ENCODE measurements around the gene TMEM144.
A peak's percentile ranks its signal among the peaks of the same experiment; 100 is the strongest.
"Not testable (repeated sequence)": the region's sequence is repeated elsewhere in the genome, so short reads cannot be mapped to it uniquely, and the experiment has no call there.

The TMEM144 gene

DNA sequence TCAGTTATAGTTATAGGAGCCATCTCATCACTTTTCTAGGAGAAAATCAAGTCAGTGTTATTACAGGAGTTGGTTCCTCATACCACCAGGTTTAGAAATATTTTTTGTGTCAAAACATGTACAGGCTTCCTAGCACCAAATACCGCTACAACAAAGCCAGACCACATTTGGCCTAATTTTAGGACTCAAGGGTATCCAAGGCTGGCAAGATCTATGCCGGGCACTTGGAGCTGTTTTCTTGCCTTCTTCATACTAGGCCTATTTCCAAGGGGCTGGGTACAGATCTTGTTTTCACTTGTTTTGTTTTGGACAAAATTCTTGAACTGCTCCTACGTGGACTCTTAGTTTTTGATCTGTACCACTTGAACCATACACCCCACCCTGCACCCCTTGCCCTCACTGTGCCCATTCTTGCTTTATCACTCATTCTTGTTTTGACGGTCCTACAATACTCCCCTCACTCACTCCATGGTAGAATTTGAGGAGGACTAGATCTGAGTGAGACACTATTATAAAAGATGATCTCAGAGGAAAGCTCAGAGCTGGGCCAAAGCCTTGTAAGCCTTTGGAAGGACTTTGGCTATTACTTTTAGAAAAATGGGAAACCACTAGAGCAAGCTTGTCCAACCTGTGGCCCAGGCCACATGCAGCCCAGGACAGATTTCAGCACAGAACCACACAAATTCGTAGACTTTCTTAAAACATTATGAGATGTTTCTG is 17.7 kb upstream of the TMEM144 start:
- no peak for DNase-seq (ENCODE audit: low spot score)

- peak; percentile 80 for DNase-seq (ENCODE audit: low spot score)
These were observed 17.0 kb upstream of the TMEM144 start for GRCh38 chr4:158193171-158193749.

DNA sequence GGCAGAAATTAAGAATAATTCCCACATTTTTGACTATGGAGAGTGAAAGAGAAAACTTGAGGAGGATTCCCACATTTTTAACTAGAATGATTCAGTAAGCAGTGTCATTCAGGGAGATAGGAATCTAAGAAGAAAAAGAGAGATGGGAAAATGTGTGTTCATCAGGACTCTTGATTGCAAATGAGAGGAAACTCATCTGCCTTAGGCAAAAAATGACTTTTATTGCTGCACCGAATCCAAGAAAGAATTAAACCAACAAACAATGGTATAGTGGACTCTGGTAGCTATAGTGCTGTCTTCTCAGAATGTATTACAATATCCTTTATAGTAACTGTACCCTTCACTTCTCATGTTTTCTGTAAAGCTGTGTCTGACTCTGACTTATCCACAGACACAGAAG is 15.0 kb upstream of the TMEM144 start:
- DNase-seq (ENCODE audit: low spot score) = no peak

DNA sequence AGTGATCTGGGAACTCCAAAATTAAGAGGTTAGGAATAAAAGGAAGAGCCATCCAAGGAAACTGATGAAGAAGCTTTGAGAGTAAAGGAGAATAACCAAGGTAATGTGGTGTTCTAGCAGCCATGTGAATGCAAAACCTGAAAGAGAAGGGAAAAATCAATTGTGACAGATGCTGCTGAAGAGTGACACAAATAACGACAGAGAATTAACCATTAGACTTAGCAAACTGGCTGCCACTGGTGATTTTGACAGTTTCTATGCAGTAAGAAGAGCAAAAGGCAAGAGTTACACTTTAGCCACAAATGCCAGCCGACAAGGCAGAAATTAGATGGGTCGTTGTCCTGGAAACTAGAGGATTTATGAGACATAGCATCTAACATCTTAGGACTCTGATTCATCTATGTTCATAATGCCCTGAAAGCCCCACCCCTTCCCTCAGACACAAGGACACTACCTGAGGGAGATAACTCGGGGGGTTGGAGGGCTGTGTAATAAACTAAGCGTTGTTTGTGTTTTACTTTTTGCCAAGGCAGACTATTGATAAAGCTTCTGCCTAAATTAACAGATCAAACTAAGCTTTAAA is 13.0 kb upstream of the TMEM144 start:
- no peak for DNase-seq (ENCODE audit: low spot score)

DNA sequence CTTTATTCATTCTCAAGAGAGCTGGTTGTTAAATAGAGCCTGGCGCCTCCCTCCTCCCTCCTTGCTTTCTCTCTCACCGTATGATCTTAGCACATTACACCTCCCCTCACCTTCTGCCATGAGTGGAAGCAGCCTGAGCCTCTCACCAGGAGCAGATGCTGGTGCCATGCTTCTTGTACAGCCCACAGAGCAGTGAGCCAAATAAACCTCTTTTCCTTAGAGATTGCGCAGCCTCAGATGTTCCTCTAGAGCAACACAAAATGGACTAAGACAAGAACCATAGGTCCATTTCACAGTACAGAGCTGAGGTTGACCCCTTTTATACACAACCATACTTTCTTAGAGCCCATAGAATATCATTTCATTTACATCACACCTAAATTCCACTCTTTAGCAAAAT is 10.1 kb upstream of the TMEM144 start:
- no peak for DNase-seq (ENCODE audit: low spot score)

DNA sequence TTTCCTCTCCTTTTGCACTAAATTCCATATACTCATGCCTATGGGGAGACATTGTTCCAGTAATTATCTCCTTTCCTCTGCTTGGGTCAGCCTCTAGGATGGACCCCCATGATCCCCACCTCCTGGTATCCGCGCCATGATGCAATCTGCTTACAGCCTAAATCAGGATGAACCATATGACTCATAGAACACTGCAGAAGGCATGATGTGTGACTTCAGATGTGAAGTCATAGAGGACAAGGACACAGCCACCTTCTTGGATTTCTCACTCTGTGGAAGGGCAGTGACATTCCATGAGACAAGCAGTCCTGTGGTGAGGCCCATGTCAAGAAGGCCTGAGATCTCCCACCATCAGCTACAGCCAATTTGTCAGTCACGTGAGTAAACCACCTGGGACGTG is 9.0 kb upstream of the TMEM144 start:
- DNase-seq (ENCODE audit: low spot score) = no peak

GRCh38 chr4:158201876-158202275 is 8.4 kb upstream of the TMEM144 start:
- DNase-seq (ENCODE audit: low spot score) = no peak

GRCh38 chr4:158202481-158202880 is 7.8 kb upstream of the TMEM144 start:
- DNase-seq (ENCODE audit: low spot score) = no peak

GRCh38 chr4:158203436-158203835 is 6.8 kb upstream of the TMEM144 start:
- DNase-seq (ENCODE audit: low spot score) = no peak

DNA sequence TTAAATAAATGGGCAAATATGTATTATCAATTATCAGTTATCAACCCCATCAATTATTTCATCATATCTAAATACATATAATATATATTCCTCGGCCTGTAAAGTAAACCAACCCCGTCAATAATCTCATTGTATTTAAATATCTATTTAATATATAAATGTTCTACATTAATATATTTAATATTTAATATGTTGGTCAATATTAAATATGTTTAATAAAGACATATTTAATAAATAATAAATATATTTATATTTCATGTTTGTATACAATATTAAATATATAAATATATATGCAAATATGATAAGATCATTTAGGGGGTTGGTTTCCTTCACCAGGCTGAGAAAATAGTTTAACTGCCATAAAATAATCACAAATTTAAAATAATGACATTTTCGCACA is 6.4 kb upstream of the TMEM144 start:
- DNase-seq (ENCODE audit: low spot score) = no peak

DNA sequence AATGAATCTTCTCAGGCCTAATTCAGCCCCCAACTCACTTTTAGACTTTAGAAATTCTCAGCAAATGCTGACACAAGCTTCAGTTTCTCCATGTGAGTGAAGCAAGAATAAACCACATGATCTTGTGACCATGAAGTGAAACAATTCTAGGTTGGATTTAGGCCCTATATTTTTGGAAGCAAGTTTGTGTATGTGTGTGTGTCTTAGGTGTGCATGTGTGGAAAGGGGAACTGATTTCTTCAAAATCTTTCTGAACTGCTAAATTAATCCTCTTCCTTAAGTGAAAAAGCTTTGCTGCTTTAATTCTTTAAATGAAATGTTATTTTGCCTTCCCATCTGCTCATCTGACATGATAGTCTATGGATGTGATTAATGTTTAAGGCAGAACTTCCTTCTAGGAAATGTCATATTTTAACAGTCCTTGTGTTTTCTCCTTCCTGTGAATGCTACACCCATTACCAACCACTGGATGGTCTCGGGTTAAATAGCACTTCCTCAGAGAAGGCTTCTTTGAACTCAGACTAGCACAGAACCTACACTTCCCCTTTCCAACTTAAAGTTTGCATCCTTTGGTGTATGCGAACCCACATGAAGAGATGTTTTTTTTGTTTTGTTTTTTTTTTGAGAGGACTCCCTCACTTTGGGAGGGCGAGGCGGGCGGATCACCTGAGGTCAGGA is 1.2 kb upstream of the TMEM144 start:
- DNase-seq (ENCODE audit: low spot score) = no peak

- DNase-seq (ENCODE audit: low spot score) = no peak
These were observed 936 bp downstream of the TMEM144 start for GRCh38 chr4:158211222-158211621.

- DNase-seq (ENCODE audit: low spot score) = no peak
These were observed 3.2 kb downstream of the TMEM144 start for GRCh38 chr4:158213466-158213865.

DNA sequence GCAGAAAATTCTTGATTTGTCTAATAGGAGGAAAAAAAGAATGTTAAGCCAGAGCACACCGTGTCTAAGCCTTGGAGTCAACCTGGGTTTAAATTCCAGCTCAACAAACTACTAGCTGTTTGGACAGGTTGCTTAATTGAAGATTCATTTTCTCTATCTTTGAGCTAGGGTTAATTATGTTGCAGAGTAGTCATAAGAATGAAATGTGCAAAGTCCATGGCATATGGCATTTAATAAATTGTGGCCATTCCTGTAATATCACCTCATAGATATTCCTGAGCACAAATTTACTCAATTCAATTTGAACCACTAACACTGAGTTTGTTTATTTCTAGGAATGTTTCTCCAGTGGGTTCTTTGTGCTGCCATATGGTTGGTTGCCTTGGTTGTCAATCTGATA is 4.6 kb downstream of the TMEM144 start:
- no peak for DNase-seq (ENCODE audit: low spot score)

GRCh38 chr4:158217763-158218162 is 7.5 kb downstream of the TMEM144 start:
- DNase-seq (ENCODE audit: low spot score) = no peak

DNA sequence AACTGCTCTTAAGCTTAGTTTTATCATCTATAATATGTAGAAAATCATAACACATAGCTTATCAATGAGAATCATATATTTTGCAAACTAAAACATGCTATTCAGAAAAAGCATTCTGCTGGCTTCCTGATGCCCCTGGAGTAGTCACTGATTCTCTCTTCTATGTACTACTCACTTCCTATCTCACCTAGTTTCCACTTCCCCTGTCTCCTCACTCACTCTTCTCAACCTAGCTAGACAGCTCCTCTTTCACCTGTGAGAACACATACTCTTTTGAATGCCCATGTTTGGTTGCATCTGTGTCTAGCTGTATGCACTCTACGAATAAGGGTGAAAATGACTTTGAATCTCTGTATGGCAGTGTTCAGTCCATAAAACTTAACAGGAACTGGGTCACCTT is 9.3 kb downstream of the TMEM144 start:
- no peak for DNase-seq (ENCODE audit: low spot score)

DNA sequence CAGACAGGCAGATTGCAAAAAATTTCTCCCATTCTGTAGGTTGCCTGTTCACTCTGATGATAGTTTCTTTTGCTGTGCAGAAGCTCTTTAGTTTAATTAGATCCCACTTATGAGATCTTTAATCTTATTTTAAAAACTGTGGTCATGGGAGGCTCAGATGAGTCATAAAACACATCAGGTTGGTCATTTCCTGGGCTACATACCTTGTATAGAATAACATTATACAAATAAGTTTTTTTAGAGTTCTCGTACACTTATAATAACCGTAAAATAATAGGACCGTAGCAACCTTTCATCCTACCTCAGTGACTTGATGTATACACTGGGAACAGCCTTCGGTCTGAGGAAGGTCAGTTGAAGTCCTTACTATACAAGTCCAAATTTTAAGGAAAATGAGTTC is 14.0 kb downstream of the TMEM144 start:
- DNase-seq (ENCODE audit: low spot score) = not testable (repeated sequence)

- DNase-seq (ENCODE audit: low spot score) = not testable (repeated sequence)
These were observed 14.7 kb downstream of the TMEM144 start for GRCh38 chr4:158224999-158225398.

DNA sequence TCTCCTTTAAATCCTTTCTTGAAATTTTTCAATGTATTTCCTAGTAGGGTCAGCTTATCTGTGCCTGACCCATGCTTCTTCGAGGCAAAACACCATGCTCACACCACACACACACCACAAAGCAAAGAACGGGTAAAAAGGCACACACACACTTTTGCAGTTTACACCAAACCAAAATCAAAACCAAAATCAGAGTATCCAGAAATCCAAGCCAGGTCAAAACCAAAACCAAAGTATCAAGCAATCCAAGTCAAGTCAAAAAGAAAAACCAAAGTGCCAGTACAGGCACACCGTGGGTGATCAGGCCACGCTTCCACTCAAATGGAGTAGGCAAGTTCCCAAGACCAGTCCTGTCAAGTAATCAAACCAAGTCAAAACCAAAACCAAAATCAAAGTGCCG is 17.6 kb downstream of the TMEM144 start:
- DNase-seq (ENCODE audit: low spot score) = not testable (repeated sequence)

DNA sequence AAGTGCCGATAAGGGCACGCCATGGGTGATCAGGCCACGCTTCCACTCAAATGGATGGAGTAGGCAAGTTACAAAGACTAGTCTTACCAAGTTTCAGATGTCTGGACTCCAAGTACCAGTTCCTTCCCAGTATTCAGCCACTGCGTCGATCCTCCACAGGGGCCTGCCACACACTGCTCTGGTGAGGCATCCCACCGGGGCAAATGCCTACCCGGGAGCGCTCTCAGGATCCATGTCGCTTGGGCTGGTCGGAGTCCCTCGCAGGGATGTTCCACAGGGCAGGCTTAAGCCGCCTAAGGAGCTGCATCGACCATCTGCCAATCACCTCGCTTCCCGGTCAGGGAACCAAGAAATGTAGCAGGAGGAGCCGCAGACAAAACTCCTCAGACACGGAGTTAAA is 18.1 kb downstream of the TMEM144 start:
- DNase-seq (ENCODE audit: low spot score) = not testable (repeated sequence)

DNA sequence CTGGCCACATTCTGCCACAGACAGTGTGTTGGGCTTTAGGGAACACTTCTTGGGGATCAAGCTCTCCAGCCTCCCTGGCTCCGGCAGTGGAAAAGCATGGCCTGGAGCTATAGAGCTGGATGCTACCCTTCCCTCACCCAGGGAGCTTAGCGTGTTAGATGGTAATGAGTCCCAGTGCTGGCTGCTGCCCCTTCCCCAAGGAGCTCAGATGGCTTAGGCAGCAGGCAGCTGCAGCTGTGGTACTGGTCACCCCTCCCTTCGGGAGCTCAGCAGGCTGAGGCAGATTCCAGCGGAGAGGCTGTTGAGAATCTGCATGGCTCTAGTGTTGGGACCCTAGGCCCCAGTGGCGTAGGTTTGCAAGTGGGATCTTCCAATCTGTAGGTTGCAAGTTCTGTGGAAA is 19.5 kb downstream of the TMEM144 start:
- peak; percentile 85 for DNase-seq (ENCODE audit: low spot score)

- DNase-seq (ENCODE audit: low spot score) = no peak
These were observed 24.4 kb downstream of the TMEM144 start for GRCh38 chr4:158234671-158235070.

Measured in putamen (tissue), 1 donor.